ENCODE measurements around the gene DACH1. TPM values are rescaled to one million over a fixed set of nuclear protein-coding genes. Genes with fewer than 3 reads are reported as not detected.

The DACH1 gene
- total and polyA plus RNA-seq, 2 of the 13 experiments (the other 11 are each of a cell fraction or from before 2014, with no cell fraction given): not detected

DNA sequence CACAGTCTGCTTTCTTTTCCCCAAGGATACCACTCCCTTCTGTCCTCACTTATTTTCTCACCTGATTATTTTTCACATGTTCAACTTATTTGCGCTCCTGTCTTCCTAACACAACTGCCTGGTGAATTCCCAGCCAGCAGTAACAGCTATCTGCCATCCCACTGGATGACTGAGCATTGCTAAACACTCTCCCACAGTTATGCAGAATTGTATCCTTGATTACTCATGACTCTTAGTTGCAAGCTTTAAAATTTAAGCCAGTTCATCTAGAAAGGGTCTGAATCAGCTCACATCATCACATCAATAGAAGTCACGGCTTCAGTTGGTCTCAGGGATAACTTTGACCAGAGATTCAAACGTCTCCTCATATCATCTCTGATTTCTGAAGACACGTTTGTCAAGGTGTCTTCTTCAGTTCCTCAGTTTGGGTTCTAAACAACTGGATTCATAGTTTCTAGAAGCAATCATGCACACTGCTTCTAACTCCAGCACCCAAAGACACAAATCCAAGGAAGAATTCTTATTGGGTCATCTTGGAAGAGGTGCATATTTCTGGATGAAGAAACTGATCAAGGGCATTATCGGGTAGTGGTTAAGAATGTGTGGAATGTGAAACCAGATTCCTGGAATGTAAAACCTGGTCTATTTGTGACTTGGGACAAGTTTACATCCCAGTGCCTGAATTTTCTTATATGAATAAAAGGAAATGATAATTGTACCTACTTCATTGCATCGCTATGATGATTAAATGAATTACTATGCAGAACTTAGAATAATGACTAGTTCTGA, 13.9 kb upstream of the DACH1 start (continued):
- TF ChIP-seq ZBTB10 (CRISPR knock-in tag; IDR thresholded peaks at IDR 0.05; ENCODE audit: borderline replicate concordance) (no peak), ZNF619 (CRISPR knock-in tag; IDR thresholded peaks at IDR 0.05) (no peak), ARNT (IDR thresholded peaks at IDR 0.05) (no peak), ZBTB38 (CRISPR knock-in tag; IDR thresholded peaks at IDR 0.05) (no peak), KLF12 (CRISPR knock-in tag; IDR thresholded peaks at IDR 0.05; ENCODE audit: borderline replicate concordance) (no peak), TFE3 (CRISPR knock-in tag; IDR thresholded peaks at IDR 0.05) (no peak), ZNF850 (CRISPR knock-in tag; conservative IDR thresholded peaks at IDR 0.05) (no peak), EP300 (IDR thresholded peaks at IDR 0.05; ENCODE audit: low read depth in 2 of 2, low read length in 2 of 2) (no peak), EP300 (CRISPR knock-in tag; IDR thresholded peaks at IDR 0.05; ENCODE audit: borderline replicate concordance) (no peak), ZNF235 (CRISPR knock-in tag; IDR thresholded peaks at IDR 0.05; ENCODE audit: borderline replicate concordance) (no peak)
- TF ChIP-seq, protein P1, sequence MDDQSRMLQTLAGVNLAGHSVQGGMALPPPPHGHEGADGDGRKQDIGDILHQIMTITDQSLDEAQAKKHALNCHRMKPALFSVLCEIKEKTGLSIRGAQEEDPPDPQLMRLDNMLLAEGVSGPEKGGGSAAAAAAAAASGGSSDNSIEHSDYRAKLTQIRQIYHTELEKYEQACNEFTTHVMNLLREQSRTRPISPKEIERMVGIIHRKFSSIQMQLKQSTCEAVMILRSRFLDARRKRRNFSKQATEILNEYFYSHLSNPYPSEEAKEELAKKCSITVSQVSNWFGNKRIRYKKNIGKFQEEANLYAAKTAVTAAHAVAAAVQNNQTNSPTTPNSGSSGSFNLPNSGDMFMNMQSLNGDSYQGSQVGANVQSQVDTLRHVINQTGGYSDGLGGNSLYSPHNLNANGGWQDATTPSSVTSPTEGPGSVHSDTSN (CRISPR knock-in tag; IDR thresholded peaks at IDR 0.05; ENCODE audit: borderline replicate concordance): no peak
- TF ChIP-seq, protein P2, sequence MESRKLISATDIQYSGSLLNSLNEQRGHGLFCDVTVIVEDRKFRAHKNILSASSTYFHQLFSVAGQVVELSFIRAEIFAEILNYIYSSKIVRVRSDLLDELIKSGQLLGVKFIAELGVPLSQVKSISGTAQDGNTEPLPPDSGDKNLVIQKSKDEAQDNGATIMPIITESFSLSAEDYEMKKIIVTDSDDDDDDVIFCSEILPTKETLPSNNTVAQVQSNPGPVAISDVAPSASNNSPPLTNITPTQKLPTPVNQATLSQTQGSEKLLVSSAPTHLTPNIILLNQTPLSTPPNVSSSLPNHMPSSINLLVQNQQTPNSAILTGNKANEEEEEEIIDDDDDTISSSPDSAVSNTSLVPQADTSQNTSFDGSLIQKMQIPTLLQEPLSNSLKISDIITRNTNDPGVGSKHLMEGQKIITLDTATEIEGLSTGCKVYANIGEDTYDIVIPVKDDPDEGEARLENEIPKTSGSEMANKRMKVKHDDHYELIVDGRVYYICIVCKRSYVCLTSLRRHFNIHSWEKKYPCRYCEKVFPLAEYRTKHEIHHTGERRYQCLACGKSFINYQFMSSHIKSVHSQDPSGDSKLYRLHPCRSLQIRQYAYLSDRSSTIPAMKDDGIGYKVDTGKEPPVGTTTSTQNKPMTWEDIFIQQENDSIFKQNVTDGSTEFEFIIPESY (CRISPR knock-in tag; IDR thresholded peaks at IDR 0.05): no peak

Data from HepG2 (cell line).